Mesendoderm (in vitro differentiated cells): ENCODE data around the gene SUMF1.

Experiments used
- DNase-seq: peaks from one replicate; pipeline ENCODE4 v3.0.0; 2013
- H2AK5ac ChIP-seq: 2 replicates; pipeline ENCODE4 v1.6.1; 2013; ENCODE audit warnings: low read length, inconsistent platforms
- H2BK120ac ChIP-seq: 2 replicates; pipeline ENCODE4 v1.6.1; 2013; ENCODE audit warnings: low read depth, mild to moderate bottlenecking, low read length, moderate library complexity, mixed read lengths
- H2BK15ac ChIP-seq: replicated peaks from 2 replicates; pipeline ENCODE4 v1.6.1; 2013; ENCODE audit warnings: low read depth, mild to moderate bottlenecking, moderate library complexity
- H2BK5ac ChIP-seq: 2 replicates; pipeline ENCODE4 v1.6.1; 2013; ENCODE audit warnings: low read length, inconsistent platforms
- H3K18ac ChIP-seq: 2 replicates; pipeline ENCODE4 v1.6.1; 2013; ENCODE audit warnings: mild to moderate bottlenecking, low read length, mixed read lengths
- H3K23ac ChIP-seq: one replicate; pipeline ENCODE4 v1.6.1; 2013; ENCODE audit warnings: low read length
- H3K27ac ChIP-seq: 2 replicates; pipeline ENCODE4 v1.5.1; 2013; ENCODE audit warnings: low read depth, mild to moderate bottlenecking, inconsistent platforms, low read length, moderate library complexity
- H3K27me3 ChIP-seq: 2 replicates; pipeline ENCODE4 v1.6.1; 2013; ENCODE audit warnings: low read length, control low read depth, mild to moderate bottlenecking, inconsistent platforms; ENCODE audit not compliant: insufficient read depth, poor library complexity
- H3K36me3 ChIP-seq: 2 replicates; pipeline ENCODE4 v1.6.1; 2013; ENCODE audit warnings: low read length, inconsistent platforms; ENCODE audit not compliant: control insufficient read depth, insufficient read depth
- H3K4ac ChIP-seq: one replicate; pipeline ENCODE4 v1.6.1; 2013; ENCODE audit warnings: low read depth, mild to moderate bottlenecking, low read length, moderate library complexity
- H3K4me1 ChIP-seq: 2 replicates; pipeline ENCODE4 v1.6.1; 2013; ENCODE audit warnings: low read depth, low read length, inconsistent platforms; ENCODE audit not compliant: control insufficient read depth
- H3K4me2 ChIP-seq: 2 replicates; pipeline ENCODE4 v1.6.1; 2013; ENCODE audit warnings: low read length
- H3K4me3 ChIP-seq: 2 replicates; pipeline ENCODE4 v1.5.1; 2013; ENCODE audit warnings: mild to moderate bottlenecking, low read length
- H3K56ac ChIP-seq: one replicate; pipeline ENCODE4 v1.6.1; 2013; ENCODE audit warnings: low read length
- H3K79me1 ChIP-seq: 2 replicates; pipeline ENCODE4 v1.6.1; 2013; ENCODE audit warnings: low read length, inconsistent platforms
- H3K79me2 ChIP-seq: 2 replicates; pipeline ENCODE4 v1.6.1; 2013; ENCODE audit warnings: mild to moderate bottlenecking, low read length; ENCODE audit not compliant: control insufficient read depth, insufficient read depth
- H3K9ac ChIP-seq: 2 replicates; pipeline ENCODE4 v1.6.1; 2013; ENCODE audit warnings: low read length, inconsistent platforms
- H4K5ac ChIP-seq: one replicate; pipeline ENCODE4 v1.6.1; 2013; ENCODE audit warnings: low read length
- H4K8ac ChIP-seq: one replicate; pipeline ENCODE4 v1.6.1; 2013; ENCODE audit warnings: low read depth, mild to moderate bottlenecking, control low read depth, low read length, moderate library complexity
- WGBS: extraction: QIAGEN DNeasy Blood & Tissue Kit; methylation state at CpG from one replicate; pipeline ENCODE4 v1.1.7; 2013; ENCODE audit warnings: low lambda C conversion rate, missing lambda C conversion rate; ENCODE audit not compliant: insufficient coverage; ENCODE audit errors: extremely low coverage; 5-methylcytosine and 5-hydroxymethylcytosine counted together

Gene SUMF1

DNA sequence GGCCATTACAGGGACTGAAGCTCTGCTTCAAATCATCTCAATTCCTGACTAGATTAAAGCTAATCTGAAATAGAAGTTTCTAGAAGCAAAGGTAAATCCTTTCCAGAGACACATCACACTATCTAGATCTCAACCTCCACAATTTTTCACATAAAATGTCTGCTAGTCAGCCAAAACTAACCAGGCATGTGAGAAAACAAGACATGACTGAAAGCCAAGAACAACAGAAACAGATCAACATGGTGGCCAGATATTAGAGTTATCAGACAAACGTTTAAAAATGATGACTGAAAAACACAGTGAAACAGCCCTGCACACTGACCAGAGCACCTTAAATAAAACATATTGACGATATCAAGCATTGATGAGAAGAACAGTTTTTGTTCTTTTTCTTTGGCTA is 59.1 kb downstream of the SUMF1 start:
- Histone ChIP-seq H3K4me2 (no peak overlapping the region), H3K9ac (no peak overlapping the region), H3K79me2 (no peaks in the 10 kb centered on the region), H4K5ac (no peak overlapping the region), H3K79me1 (no peaks in the 10 kb centered on the region), H3K36me3 (no peaks in the 10 kb centered on the region), H2AK5ac (no peak overlapping the region), H3K18ac (no peak overlapping the region), H3K23ac (no peak overlapping the region), H3K4ac (no peak overlapping the region), H3K27ac (no peak overlapping the region), H2BK5ac (no peak overlapping the region), H2BK15ac (no peak overlapping the region), H3K27me3 (no peaks in the 10 kb centered on the region), H3K56ac (no peak overlapping the region), H2BK120ac (no peak overlapping the region), H3K4me1 (no peaks in the 10 kb centered on the region), H3K4me3 (no peak overlapping the region), H4K8ac (no peak overlapping the region)
- DNase-seq = no peak
- WGBS = no CpG with 5 or more reads among the region's 2 CpGs

DNA sequence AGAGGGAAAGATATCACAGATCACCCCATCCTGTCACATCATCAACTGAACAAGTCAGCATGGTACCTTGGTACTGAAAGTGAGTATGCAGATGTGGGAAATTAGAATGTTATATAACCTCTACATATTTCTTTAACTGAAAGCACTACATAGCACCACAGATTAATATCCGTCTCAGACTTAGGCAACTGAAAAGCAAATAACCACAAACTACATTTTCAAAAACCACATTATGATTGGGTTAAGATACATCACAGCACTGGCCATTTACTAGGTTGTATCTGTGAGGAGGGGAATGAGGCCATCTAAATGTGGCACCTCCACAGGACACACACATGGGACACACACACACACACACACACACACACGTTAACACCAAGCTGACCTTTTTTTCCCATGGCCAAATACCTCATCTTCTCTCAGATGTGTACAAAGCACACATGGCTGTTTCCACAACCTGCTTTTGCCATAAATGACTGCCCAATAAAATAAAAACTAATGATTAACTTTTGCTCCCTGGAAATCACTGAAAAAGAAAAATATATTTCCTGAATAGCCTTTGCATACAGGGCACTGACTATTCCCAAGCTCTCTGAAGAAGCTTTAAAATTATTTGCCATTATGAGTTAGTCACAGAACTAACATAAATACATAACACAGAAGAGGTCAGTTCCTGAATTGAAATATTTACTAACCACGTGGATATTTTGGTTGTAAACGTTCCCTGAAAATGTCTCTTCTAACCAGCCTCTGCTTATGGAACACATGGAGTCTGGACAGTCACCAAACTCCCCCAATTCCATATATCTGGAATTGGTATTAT is 60.1 kb downstream of the SUMF1 start:
- Histone ChIP-seq H3K4me1 (no peaks in the 10 kb centered on the region), H3K9ac (no peak overlapping the region), H3K79me1 (no peaks in the 10 kb centered on the region), H3K18ac (no peak overlapping the region), H3K23ac (no peak overlapping the region), H2BK120ac (no peak overlapping the region), H2BK15ac (no peak overlapping the region), H3K27ac (no peak overlapping the region), H3K36me3 (no peaks in the 10 kb centered on the region), H3K56ac (no peak overlapping the region), H2AK5ac (no peak overlapping the region), H3K4me3 (no peak overlapping the region), H4K8ac (no peak overlapping the region), H2BK5ac (no peak overlapping the region), H3K27me3 (no peaks in the 10 kb centered on the region), H3K4me2 (no peak overlapping the region), H3K79me2 (no peaks in the 10 kb centered on the region), H3K4ac (no peak overlapping the region), H4K5ac (no peak overlapping the region)
- no CpG with 5 or more reads among the region's 4 CpGs for WGBS
- no peak for DNase-seq

DNA sequence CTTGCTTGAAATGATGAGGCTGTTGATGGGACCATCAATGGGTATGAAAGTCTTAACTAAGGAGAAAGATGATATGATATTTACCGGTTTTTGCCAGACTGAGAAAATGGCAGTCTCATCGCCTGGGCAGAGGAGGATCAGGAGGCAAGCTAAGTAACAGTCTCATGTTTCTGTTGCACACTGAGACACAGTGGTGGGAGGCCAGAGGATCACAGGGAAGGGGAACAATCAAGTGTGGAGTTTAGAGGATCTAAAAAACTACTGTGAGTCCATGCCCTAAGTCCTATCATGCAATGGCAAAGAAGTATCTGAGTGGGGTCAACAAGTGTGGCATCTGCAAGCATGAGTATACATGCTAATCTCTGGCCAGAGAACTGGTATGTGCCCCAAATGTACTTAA is 62.2 kb downstream of the SUMF1 start:
- Histone ChIP-seq H3K4me3 (no peak overlapping the region), H3K36me3 (no peaks in the 10 kb centered on the region), H3K4me1 (no peaks in the 10 kb centered on the region), H3K79me1 (no peaks in the 10 kb centered on the region), H3K4me2 (no peak overlapping the region), H3K18ac (no peak overlapping the region), H2BK15ac (no peak overlapping the region), H2BK120ac (no peak overlapping the region), H4K5ac (no peak overlapping the region), H3K23ac (no peak overlapping the region), H3K4ac (no peak overlapping the region), H4K8ac (no peak overlapping the region), H2AK5ac (no peak overlapping the region), H3K27ac (no peak overlapping the region), H2BK5ac (no peak overlapping the region), H3K9ac (no peak overlapping the region), H3K79me2 (no peaks in the 10 kb centered on the region), H3K56ac (no peak overlapping the region), H3K27me3 (no peaks in the 10 kb centered on the region)
- DNase-seq = no peak
- no CpG with 5 or more reads among the region's 2 CpGs for WGBS

DNA sequence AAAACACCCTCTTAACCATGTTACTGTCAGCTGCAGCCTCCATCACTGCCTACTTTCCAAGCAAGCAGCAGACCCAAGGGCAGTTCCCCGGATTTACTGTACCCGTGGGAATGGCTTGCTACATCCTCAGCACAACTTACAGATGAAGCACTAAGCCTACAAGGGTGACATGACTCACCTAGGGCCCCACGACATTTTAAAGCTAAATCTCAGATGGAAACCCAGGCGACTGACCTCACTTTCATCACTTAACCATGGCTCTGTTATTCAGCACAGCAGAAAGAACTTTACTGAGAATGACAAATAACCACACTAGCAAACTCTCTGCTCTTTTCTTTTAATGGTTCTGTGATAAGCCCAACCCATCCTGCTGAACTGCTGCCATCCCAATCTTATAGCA is 65.6 kb downstream of the SUMF1 start:
- no peak for DNase-seq
- Histone ChIP-seq H3K4me1 (peaks cover 3% of the 10 kb centered on the region), H3K36me3 (no peaks in the 10 kb centered on the region), H2BK120ac (no peak overlapping the region), H3K4me3 (no peak overlapping the region), H2AK5ac (no peak overlapping the region), H4K5ac (no peak overlapping the region), H3K18ac (no peak overlapping the region), H3K56ac (no peak overlapping the region), H3K27me3 (no peaks in the 10 kb centered on the region), H2BK5ac (no peak overlapping the region), H2BK15ac (no peak overlapping the region), H3K27ac (no peak overlapping the region), H3K4ac (no peak overlapping the region), H3K4me2 (no peak overlapping the region), H3K23ac (no peak overlapping the region), H3K9ac (no peak overlapping the region), H4K8ac (no peak overlapping the region), H3K79me1 (no peaks in the 10 kb centered on the region), H3K79me2 (no peaks in the 10 kb centered on the region)
- WGBS = no CpG with 5 or more reads among the region's 4 CpGs

DNA sequence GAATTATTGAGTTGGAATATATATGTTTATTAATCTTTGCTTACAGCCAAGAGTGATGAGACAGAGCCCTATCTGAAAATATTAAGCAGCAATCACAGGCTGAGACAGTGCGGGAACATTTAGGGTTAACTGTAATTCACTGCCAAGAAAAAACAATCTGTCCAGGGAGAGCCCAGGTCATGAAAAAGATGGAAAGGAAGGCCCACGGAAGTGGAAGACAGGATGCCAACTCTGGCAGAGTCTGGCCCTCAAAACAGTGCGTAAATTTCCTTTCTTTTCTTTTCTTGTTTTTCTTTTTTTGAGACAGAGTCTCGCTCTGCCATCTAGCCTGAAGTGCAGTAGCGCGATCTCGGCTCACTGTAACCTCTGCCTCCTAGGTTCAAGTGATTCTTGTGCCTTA is 67.6 kb downstream of the SUMF1 start:
- H3K4me3 ChIP-seq = no peak overlapping the region
- H3K79me1 ChIP-seq = no peaks in the 10 kb centered on the region
- no peak overlapping the region for H3K56ac ChIP-seq
- H3K27me3 ChIP-seq = no peaks in the 10 kb centered on the region
- H3K4ac ChIP-seq = no peak overlapping the region
- no peak overlapping the region for H4K5ac ChIP-seq
- no peak overlapping the region for H2BK120ac ChIP-seq
- no peak overlapping the region for H2BK15ac ChIP-seq
- H3K36me3 ChIP-seq = no peaks in the 10 kb centered on the region
- no peak for DNase-seq
- H3K79me2 ChIP-seq = no peaks in the 10 kb centered on the region
- no peak overlapping the region for H2BK5ac ChIP-seq
- H3K23ac ChIP-seq = no peak overlapping the region
- H3K4me1 ChIP-seq = peaks cover 3% of the 10 kb centered on the region
- H3K27ac ChIP-seq = no peak overlapping the region
- H3K4me2 ChIP-seq = no peak overlapping the region
- WGBS = no CpG with 5 or more reads among the region's 7 CpGs
- H4K8ac ChIP-seq = no peak overlapping the region
- no peak overlapping the region for H3K9ac ChIP-seq
- no peak overlapping the region for H2AK5ac ChIP-seq
- H3K18ac ChIP-seq = no peak overlapping the region

DNA sequence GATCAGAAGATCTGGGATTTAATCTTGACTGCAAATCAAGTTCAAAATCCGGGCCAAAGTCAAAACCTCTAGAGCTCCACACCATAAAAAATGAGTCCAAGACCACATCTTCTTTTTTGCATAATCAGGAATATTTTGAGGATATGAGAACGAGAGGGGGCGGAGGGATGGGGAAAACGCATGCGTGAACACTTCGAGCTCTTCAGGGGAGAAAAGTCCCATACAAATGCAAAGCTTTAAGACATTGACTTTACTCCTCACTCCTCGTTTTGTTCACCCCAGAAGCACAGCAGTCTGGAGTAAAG is 68.2 kb downstream of the SUMF1 start:
- no CpG with 5 or more reads among the region's 7 CpGs for WGBS
- no peaks in the 10 kb centered on the region for H3K79me2 ChIP-seq
- no peak overlapping the region for H3K4ac ChIP-seq
- no peak overlapping the region for H3K4me2 ChIP-seq
- no peaks in the 10 kb centered on the region for H3K36me3 ChIP-seq
- H3K18ac ChIP-seq = no peak overlapping the region
- no peaks in the 10 kb centered on the region for H3K79me1 ChIP-seq
- H3K56ac ChIP-seq = no peak overlapping the region
- peaks cover 3% of the 10 kb centered on the region for H3K4me1 ChIP-seq
- no peak overlapping the region for H3K27ac ChIP-seq
- no peak overlapping the region for H4K5ac ChIP-seq
- no peak overlapping the region for H3K23ac ChIP-seq
- H2BK5ac ChIP-seq = no peak overlapping the region
- no peaks in the 10 kb centered on the region for H3K27me3 ChIP-seq
- no peak overlapping the region for H2AK5ac ChIP-seq
- H3K9ac ChIP-seq = no peak overlapping the region
- no peak overlapping the region for H2BK15ac ChIP-seq
- no peak overlapping the region for H3K4me3 ChIP-seq
- DNase-seq = no peak
- no peak overlapping the region for H4K8ac ChIP-seq
- no peak overlapping the region for H2BK120ac ChIP-seq
